Bone marrow (tissue), 2 donors: ENCODE results near the gene MEF2C.
A peak's percentile ranks its signal among the peaks of the same experiment; 100 is the strongest.
"Not testable (repeated sequence)": the region's sequence is repeated elsewhere in the genome, so short reads cannot be mapped to it uniquely, and the experiment has no call there.

ENCODE experiments used
- DNase-seq, 2 donors: peaks; one replicate each; lab custom pipeline; 2025; lab: John Stamatoyannopoulos, UW

MEF2C gene

DNA sequence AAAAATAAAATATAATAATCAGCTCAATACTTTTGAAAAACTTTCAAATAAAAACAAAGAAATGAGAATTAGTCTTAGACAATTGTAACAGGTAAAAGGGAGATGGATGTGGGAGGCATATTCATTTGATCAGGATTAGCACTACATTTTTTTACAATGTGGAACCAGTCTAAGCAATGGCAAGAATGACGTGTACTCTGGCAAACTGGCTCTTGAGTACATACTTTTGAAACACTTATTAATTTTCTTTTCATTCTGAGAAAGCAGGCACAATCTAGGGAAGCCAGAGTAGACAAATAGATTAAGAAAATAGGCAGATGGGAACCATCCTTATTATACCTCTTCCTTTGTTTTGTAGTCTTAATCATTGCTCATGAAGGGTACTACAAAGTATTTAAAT, 79.7 kb downstream of the MEF2C start:
- no peak for DNase-seq

DNA sequence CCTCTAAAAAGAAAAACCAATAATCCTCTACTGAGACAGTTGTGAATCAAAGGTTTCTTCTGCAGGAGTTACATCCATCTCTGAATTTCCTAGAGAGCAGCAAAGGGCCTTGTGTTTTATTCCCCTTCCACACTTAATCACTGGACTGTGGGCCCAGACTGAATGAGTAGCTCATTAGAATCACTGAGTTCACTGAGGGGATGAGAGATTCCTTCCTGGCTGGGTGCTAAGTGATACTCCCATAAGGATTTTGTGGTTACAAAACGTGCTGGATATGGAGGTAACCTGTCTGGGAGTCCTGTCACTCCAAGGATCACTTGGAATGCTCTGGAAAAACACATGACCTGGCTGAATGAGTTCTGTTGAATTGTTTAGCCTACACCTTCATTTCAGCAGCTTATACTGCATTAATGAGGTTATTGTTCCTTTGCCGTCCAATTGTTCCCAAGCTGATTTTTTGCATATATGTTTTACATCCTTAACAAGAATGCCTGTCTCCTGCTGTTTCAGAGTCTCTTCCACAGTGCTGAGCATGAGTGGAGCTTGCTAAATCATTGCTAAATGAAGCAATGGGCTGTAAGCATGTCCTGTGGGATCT, 82.9 kb downstream of the MEF2C start:
- no peak for DNase-seq

DNA sequence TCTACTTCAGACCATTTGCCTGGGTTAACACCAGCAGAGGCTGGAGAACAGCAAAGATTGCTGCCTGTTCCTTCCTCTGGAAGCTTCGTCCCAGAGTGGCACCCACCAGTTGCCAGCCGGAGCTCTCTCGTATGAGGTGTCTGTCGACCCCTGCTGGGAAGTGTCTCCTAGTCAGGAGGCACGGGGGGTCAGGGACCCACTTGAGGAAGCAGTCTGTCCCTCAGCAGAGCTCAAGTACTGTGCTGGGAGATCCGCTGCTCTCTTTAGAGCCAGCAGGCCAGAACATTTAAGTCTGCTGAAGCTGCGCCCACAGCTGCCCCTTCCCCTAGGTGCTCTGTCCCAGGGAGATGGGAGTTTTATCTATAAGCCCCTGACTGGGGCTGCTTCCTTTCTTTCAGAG, 84.1 kb downstream of the MEF2C start:
- DNase-seq: not testable (repeated sequence)

DNA sequence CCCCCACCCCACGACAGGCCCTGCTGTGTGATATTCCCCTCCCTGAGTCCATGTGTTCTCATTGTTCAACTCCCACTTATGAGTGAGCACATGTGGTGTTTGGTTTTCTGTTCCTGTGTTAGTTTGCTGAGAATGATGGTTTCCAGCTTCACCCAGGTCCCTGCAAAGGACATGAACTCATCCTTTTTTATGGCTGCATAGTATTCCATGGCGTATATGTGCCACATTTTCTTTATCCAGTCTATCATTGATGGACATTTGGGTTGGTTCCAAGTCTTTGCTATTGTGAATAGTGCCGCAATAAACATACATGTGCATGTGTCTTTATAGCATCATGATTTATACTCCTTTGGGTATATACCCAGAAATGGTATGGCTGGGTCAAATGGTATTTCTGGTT, 89.2 kb downstream of the MEF2C start:
- DNase-seq: not testable (repeated sequence)

DNA sequence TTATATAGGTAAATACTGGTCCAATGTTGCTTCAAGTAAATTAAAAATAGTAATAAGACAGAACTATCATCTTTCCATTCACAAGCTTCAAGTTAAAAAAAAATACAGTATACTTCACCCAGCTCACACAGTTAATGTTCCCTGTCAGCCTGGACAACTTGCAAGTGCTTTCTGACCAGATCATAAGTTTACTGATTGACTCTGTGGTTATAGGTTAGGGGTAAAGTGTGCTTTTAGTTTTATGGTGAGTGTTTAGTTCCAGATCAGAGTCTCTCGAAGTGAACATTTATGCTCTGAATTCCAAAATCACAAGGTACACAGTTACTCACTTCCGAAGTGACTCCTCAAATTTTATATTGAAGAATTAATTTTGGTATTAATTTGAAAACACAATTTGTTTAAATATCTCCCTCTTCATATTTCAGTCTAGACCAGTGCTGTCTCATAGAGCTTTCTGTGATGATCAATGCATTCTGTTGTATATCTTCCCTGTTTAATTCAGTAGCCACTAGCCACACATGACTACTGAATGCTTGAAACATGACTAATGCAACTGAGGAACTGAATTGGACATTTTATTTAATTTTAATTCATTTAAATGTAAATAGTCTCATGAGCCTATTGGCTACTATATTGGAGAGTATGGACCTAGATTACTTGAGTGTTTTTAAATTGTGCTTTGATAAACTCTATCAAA, 90.7 kb downstream of the MEF2C start:
- no peak for DNase-seq

DNA sequence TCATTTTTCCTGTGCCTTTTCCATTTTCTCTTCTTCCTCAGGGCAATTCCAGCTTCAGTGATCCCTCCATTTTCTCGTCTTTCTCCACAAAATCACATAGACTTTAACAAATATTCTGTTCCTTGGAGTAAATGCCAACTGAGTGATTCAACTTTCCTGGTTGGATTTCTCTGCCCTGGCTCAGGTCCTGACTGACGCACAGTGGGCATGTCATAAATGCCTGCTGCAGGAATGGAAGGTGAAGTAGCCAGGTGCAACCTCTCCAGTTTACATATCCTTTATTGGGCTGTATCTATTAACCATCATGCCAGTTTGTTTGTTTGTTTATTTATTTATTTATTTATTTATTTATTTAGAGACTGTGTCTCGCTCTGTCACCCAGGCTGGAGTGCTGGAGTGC, 95.1 kb downstream of the MEF2C start:
- DNase-seq: no peak

DNA sequence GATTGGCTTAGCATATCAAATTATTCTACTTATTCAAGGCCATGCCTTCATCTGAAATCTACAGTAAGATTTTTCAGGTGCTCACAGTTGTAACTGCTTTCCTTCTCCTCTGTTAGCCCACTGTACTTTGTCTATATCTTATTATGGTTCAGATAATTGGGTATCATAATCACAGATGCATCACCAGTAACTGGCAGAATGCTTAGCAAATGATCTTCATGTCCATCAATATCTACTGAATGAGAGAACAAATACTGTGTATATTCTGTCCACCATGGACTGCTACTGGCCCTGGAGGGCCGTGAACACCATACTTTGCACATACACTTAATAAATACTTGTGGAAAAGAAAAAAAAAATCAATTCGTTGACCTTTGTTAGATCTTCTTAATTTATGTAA, 96.2 kb downstream of the MEF2C start:
- no peak for DNase-seq

DNA sequence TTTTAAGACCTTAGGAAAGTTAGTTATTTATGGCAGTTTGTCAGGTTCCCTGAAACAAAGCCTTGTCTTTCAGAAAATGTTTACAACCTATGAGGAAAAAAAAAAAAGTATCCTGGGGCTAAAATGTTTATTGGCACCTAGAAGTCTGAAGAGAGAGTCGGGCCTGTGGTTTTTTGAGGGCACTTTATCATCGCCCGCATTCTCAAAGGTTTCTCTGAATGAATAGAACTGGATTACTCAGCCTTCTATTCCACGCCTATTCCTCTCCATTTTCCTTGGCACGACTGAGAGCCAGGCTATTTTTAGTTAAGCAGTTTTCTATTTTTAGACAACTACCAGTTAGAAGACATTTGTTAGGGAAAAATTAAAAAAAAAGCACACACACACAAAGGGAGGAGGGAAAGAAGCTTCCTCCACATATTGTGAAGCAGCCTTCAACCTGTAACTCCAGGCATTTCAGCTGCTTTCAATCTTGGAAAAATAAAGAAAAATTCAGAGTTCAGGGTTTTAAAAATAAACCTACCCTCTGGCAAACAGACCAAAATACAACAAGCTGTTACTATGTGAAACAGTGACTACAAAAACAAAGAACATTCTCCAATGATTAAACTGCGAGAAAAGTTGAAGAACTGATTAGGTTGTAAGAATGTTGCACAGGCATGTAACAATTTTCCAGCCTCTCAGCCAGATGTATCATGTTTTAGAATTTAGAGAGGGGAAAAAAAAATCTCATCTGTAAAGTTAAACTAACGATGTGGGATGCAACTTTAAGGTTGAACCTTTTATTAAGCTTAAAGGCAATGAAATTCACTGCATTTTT, 97.0 kb downstream of the MEF2C start:
- DNase-seq: peak in 1 of 2 donors; percentile 28

DNA sequence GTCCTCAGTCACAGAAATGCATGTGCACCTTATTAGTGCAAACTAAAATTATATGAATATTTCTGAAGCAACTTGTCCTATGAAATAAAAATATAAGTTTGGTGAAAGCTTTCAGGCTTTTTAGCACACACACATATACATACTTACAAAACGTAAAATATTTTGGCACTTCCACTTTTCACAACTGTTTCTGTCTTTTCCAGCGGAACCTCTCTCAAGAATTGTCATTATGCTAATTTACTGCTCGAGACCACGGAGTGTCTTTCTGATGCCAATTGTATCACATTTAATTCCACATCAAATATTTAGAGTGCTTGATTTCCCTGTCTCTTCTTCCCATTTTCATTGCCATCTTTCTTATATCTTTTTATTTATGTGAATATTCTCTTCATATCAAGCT, 100.4 kb downstream of the MEF2C start:
- DNase-seq: no peak

DNA sequence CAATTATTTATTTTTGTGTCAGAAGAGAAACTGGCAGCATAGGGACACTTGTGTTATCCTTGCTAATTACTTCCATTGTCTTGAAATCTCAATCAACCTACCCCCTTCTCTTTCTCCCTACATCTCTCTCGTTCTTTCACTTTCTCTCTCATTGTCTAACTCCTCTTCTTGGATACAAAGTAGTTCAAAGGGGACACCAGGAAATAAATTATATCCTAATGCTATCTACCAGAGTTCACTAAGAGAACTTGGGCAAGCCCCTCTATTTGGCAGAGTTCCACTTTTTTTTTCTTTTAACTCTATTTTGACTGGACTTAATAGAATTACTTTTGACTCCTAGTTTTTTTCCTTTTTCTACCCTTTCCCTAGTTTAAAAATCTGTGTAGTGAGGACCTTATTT, 102.2 kb downstream of the MEF2C start:
- DNase-seq: no peak

DNA sequence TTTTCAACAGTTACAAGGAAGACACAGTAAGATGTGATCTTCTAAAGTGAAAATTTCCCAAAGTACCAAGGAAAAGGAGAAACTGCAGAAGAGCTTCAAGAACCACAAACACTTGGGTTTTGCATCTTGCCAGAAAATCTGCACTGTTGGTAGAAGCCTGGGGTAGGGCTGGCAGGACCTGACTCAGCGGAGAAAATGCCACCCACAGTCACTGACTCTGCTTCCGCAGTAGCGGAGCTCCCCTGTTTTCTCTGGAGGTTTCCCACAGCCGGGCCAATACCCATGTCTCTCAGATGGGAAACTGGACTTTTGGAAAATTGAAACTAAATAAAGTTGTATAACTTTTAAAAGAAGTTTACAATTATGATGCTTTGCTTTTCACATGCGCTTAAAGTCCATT, 104.2 kb downstream of the MEF2C start:
- no peak for DNase-seq

DNA sequence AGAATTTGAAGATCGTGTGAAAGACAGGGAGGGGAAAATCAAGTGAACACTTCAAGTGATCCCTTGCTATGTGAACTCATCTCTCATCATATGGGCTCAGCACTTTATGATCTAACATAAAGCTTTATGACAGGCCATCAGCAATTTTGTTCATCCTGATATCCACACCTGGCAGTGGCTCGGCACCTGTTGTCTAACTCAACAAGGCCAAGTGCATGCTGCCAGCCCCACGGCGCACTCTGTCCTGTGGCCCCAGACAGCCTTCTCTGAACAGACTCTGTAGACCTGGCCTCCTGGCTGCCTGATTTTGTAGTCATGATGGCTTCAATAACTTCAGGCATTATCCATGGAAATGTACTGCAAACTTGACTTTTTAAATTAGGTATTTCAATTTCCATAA, 106.3 kb downstream of the MEF2C start:
- no peak for DNase-seq

DNA sequence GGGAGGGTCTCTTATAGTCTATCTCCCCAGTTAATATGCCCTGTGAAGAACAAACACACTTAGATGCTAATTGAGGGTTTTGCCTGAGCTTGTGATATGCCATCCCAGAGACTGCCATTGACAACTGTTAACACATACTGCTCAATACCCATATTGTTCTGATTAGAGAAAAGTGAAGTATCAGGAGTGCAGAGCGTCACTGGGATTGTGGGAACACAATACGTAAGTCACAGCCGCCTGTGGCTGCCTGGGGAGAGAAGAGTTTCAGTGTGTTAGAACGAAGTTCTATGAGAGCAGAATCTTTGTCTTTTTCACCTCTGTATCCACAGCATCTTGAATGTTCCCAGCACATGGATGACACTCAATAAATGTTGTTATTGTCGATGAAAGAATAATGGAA, 110.2 kb downstream of the MEF2C start:
- no peak for DNase-seq

DNA sequence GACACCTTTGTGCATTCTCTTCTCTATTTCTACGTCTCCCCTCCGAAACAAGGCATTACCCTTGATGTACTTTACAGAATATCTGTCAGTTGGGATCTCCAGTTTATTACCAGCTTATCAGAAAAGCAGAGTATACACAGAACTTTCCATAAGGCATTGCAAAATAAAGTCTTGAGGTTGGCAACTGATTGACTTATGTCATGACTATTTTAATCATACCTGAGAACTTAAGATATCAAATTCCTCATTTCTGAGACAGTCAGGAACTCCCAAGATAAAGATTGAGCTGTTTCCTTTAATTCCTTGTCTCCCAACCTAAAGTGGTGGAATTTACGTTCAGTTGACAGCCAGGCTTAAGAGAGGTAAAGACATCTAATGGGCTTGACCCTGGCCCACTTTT, 110.9 kb downstream of the MEF2C start:
- DNase-seq: no peak

DNA sequence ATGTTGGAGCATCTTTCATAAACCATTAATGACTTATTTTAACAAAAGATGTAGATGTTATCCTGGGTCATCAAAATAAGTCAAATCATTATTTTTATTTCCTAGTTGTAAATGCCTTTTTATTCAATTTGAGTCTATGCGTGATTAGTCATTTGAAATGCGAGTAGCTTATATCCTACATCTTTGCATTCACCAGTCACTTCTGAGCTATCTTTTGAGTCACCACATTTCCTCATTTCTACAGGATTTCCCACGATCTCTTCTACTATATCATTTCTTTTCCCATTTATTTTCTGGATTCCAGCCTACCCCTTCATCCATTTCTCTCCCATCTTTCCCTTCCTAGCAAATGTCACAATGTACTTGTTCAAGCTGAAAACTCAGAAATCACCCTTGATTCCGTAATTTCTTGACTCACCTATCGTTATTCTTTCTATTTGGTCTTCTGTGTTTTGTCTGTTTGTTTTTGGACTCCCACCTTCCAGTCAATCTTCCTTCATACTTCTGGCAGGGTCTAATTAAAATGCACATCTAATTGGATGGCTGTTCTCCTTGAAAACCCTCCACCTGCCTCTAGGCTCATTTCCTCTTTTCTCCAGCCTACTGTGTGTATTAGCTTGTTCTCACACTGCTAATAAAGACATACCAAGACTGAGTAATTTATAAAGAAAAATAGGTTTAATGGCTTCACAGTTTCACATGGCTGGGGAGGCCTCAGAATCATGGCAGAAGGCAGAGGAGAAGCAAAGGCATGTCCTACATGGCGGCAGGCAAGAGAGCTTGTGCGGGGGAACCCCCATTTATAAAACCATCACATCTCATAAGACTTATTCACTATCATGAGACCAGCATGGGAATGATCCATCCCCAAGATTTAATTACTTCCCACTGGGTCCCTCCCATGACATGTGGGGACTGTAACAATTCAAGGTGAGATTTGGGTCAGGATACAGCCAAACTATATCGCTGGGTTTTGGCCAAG, 112.4 kb downstream of the MEF2C start:
- no peak for DNase-seq

DNA sequence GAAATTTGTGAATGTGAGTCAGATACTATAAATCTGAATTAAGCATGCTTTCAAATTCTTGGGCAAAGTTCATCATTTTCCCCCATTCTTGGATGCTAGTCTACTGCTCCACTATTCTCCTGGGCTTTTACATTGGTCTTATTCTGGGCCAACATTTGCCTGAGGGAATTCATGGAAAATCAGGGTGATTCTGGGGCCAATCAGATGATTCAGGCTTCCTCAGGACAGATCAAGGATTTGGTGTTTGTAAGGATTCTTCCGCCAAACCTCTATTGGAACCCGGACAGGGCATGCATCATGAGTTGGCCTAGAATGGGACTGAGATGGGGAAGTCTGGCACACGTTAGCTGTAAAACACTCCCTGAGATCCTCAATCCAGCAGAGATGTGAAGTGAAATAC, 113.8 kb downstream of the MEF2C start:
- DNase-seq: no peak

DNA sequence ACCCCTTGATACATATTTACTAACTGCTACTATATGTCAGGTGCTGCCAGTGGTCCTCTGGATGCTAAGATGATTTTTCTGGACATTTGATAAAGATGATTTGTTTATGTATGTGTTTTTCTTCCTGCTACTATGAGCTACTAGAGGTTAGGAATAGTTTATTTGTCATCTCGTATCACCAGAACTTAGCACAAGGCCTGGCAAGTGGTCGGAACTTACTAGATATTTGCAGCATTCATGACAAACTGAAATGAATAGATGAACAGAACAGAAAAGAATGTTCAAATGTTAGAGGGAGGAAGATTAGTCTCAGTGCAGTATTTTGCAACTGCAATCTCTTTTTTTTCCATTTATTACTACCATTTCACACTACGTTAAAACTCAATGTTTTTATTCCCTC, 114.6 kb downstream of the MEF2C start:
- DNase-seq: no peak

DNA sequence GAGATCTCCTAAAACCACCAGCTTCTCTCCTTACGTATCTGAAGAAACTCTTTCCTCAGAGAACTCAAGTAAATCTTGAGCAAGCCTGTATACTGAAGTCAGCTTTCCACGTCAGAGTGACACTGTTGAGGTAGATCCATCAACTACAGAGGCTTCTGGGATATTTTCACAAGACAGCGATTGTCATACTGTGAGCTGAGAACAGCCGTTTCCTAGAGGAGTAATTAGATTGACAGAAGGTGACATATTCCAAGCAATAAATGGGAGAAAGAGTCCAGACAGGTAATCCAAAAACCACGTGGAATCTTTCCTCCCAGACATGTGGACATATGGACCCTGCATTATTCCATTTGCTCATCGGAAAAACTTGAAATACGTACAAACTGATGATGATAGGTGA, 117.2 kb downstream of the MEF2C start:
- no peak for DNase-seq

DNA sequence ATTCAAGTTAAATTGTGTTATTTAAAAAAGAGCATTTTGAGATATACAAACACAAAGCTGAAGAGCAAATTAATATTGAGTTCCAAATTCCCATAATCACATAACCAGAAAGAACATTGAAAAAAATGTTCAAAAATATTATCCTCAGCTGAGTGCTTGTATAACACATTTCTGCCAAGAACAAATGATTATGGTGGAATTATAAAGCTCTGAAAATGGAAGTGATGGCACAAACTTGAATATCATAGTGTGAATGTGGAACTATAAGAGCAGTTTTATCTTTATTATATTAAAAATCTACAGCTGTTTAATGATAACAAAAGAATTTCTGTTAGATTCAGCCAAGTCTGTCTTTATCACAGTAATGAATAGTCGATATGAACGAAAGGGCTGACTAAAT, 117.8 kb downstream of the MEF2C start:
- DNase-seq: no peak

DNA sequence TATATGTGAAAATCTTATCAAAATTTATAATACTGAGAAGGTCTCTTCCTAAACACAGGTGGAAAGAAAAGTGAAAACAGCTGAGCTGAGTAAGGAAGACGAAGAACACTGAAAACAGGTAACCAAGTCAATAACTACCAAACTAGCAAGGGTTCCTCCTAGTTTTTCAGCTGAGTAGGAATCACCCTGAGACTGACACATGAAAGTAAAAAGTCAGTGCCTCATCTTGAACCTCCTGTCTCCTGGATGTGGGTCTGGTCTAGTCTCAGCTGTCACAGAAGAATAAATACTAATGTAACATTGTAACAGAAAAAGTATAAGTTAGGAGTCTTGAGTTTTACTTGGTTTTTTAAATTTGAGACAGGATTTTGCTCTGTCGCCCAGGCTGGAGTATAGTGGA, 121.0 kb downstream of the MEF2C start:
- no peak for DNase-seq

DNA sequence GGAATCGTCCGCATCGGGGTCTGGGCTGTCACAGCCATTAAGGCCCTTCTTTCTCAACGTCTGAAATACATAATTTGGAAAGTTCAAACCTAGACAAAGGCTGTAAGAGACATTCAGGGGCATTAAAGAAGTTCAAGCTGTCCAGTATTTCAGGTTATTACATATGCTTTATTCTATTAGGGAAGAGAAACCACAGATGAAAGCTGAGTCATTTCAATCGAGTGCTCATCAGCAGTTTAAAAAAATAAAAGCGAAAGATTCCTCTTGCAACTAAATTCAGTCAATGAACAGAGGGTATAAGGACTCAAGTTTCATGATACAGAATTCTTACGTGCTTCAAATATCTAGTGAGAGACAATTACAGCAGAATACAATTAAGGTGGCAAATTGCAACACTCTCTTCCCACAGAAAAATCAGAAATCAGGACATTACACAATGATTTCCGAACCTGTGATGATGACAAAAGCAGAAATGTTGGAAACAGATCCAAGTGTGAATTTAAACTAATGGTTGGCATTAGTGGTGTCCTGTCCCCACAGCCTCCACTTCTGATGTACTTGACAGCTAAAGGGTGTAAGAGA, 121.6 kb downstream of the MEF2C start:
- no peak for DNase-seq

DNA sequence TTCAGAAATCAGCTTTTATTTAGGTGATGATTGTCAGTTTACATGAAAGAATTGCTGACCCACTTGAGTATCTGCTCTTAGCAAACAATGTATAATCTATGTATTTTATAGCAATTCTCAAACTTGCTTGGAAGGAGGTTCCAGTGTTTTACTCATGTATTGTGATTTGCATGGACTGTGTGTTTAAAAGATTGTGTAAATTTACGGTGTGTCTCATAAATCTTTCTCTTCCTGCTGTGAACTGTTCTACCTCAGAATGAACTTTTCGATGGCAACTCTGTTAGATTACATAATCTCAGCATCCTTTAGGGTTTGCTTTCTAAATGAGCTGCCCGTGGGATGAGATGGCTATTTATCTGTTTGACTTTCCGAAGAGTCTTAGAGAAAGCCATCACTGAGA, 122.5 kb downstream of the MEF2C start:
- no peak for DNase-seq
